ENCODE results near the gene FRYL. TPM values are rescaled to one million over a fixed set of nuclear protein-coding genes. Genes with fewer than 3 reads are reported as not detected.

Gene FRYL
- total and polyA plus RNA-seq, 2 of the 8 experiments (the other 6 are each of a cell fraction or from before 2014, with no cell fraction given), result 8.0 to 36.5 TPM

- no peak overlapping the region for H2AFZ ChIP-seq (ENCODE audit: low read length)
- H3K14ac ChIP-seq (ENCODE audit: insufficient read length), result no peak overlapping the region
- H3K23me2 ChIP-seq (ENCODE audit: low read depth, low read length), result no peaks in the 10 kb centered on the region
- H2BK12ac ChIP-seq (ENCODE audit: low read depth, low read length), result no peak overlapping the region
- H2BK15ac ChIP-seq (ENCODE audit: low read length), result no peak overlapping the region
- H3K9me3 ChIP-seq (ENCODE audit: insufficient read depth in 2 of 2, low read depth in 1 of 2, low read length in 1 of 2), result peaks cover 0 to 5% of the 10 kb centered on the region in 2 experiments; a peak in 2 of 4 replicates
- TF ChIP-seq SP4 (IDR thresholded peaks at IDR 0.05; ENCODE audit: low read length), result no peak
- no peak overlapping the region for H2BK5ac ChIP-seq (ENCODE audit: low read depth, low read length)
- H2AK5ac ChIP-seq (ENCODE audit: low read depth, low read length), result no peak overlapping the region
- no peak overlapping the region for H3K27ac ChIP-seq (ENCODE audit: low read depth, low read length)
- no peaks in the 10 kb centered on the region for H3K27me3 ChIP-seq (replicated peaks in 1 of 4; ENCODE audit: control insufficient read depth in 3 of 4, extremely low read depth in 1 of 4, insufficient read depth in 3 of 4, low read length in 3 of 4)
- H3K36me3 ChIP-seq (ENCODE audit: control insufficient read depth in 2 of 4, insufficient read depth in 4 of 4, low read length in 3 of 4), result peaks cover 0 to 5% (median 0%) of the 10 kb centered on the region in 4 experiments; a peak in 2 of 8 replicates
- H3K4me3 ChIP-seq (ENCODE audit: extremely low read depth in 1 of 4, insufficient read depth in 2 of 4, low read depth in 3 of 4, low read length in 4 of 4), result no peak overlapping the region
- no peak overlapping the region for H2BK120ac ChIP-seq (replicated peaks; ENCODE audit: low read depth, low read length)
- H3K4me2 ChIP-seq (ENCODE audit: insufficient read depth in 1 of 2, low read depth in 2 of 2, low read length in 2 of 2), result no peak overlapping the region
- FAIRE-seq (no peak), DNase-seq (ENCODE audit: low read depth in 1 of 2, low spot score in 2 of 2) (no peak)
- ChIA-PET CTCF (ENCODE audit: partially characterized antibody) (interaction anchor here (0.8 kb wide), 1 partner anchor 9 kb away, joined by 3 read pairs; no protein-coding TSS in a partner anchor), POLR2A (ENCODE audit: partially characterized antibody) (no interaction called here)
- H3K9ac ChIP-seq (replicated peaks in 1 of 4; ENCODE audit: extremely low read depth in 1 of 4, low read depth in 3 of 4, low read length in 3 of 4), result no peak overlapping the region
- H3K56ac ChIP-seq (replicated peaks; ENCODE audit: insufficient read length, low read depth, low read length), result no peak overlapping the region
- WGBS, 2 experiments (ENCODE audit: extremely low coverage in 1 of 2, insufficient coverage in 1 of 2, insufficient read length in 1 of 2, insufficient replicate concordance in 2 of 2, low coverage in 1 of 2, low lambda C conversion rate in 2 of 2, missing lambda C conversion rate in 1 of 2), result 73% methylated on average over 1 of the region's 1 CpG; no CpG with 5 or more reads in 1 of the 2 experiments
- no peak overlapping the region for H4K5ac ChIP-seq (ENCODE audit: insufficient read length, low read depth, low read length)
- no peak overlapping the region for H4K8ac ChIP-seq (ENCODE audit: extremely low read depth, insufficient read depth, low read length)
- peaks cover 5 to 82% of the 10 kb centered on the region in 2 experiments; a peak in 3 of 4 replicates for H3K79me2 ChIP-seq (ENCODE audit: control insufficient read depth in 1 of 2, insufficient read depth in 2 of 2, low read length in 2 of 2)
- H3K4me1 ChIP-seq (replicated peaks in 1 of 4; ENCODE audit: control insufficient read depth in 3 of 4, insufficient read depth in 4 of 4, low read length in 3 of 4), result no peaks in the 10 kb centered on the region
- peaks cover 0 to 3% of the 10 kb centered on the region in 2 experiments for H4K20me1 ChIP-seq (replicated peaks in 1 of 2; ENCODE audit: control insufficient read depth in 1 of 2, insufficient read depth in 2 of 2, low read length in 2 of 2)
- H3K18ac ChIP-seq (ENCODE audit: extremely low read depth, low read length), result no peak overlapping the region
- H3K4ac ChIP-seq (replicated peaks; ENCODE audit: insufficient read length, low read depth, low read length), result no peak overlapping the region
- H4K91ac ChIP-seq (replicated peaks; ENCODE audit: insufficient read length, low read length), result no peak overlapping the region
- H3K79me1 ChIP-seq (ENCODE audit: low read depth, low read length), result no peaks in the 10 kb centered on the region; the same call in 1 of the 2 replicates
- no peak overlapping the region for H2BK20ac ChIP-seq (ENCODE audit: low read length)
- H3K23ac ChIP-seq (ENCODE audit: insufficient read length), result no peak overlapping the region
Observed at GRCh38 chr4:48755281-48755680, 24.8 kb downstream of the FRYL start.

Measured in H1 (cell line).